CD4-positive, alpha-beta T cell treated with Interferon alpha-2 for 1 hour (primary cell): ENCODE measurements around the gene FZD2.
"Not testable (repeated sequence)": the region's sequence is repeated elsewhere in the genome, so short reads cannot be mapped to it uniquely, and the experiment has no call there.

Source experiments
- DNase-seq, 2 donors: peaks; one replicate each; pipeline ENCODE4 v3.0.0-alpha.2; 2020 to 2022

FZD2 gene

DNA sequence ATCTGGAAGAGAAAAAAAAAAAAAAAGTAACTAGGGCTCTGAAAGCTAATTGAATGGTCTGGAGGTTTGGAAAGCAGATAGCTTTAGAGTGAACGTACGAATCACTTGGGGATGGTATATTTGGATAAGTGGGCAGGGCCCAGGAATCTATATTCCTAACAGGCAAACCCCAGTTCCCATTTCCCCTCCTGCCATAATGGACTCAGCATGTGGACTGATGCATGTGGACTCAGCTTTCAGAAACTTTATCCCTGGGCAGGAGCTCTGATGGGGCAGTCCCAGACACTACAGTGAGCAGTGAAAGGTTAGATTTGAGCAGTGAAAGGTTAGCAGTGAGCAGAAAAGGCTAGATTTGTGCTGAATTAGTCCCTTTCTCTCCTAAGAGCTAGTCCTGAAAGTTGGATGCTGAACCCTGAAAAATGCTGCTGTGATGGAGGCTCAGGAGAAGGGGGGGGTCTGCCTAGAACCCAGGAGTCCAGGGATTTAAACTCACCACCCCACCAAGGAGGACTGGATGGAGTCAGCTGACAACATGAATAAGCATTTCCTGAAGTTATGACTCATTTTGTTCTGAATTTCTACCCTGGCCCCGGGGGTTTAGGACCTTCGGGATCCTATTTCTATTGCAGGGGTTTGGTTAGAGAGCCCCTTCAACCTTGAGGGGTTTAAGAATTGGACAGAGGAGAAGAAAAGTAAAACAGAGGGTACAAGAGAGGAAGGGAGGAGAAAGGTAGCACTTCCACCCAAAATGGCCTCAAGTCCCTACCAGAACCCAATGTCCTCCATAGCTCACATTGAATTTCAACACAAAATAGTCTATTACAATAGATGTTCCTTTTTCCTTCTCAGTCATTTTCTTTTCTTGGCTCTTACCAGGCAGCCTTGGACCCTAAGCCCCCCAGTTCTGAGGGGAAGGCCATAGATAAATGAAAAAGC, 10.3 kb upstream of the FZD2 start:
- no peak for DNase-seq

GRCh38 chr17:44547625-44548267, 9.5 kb upstream of the FZD2 start:
- peak in 1 of 2 donors; percentile 41 for DNase-seq

DNA sequence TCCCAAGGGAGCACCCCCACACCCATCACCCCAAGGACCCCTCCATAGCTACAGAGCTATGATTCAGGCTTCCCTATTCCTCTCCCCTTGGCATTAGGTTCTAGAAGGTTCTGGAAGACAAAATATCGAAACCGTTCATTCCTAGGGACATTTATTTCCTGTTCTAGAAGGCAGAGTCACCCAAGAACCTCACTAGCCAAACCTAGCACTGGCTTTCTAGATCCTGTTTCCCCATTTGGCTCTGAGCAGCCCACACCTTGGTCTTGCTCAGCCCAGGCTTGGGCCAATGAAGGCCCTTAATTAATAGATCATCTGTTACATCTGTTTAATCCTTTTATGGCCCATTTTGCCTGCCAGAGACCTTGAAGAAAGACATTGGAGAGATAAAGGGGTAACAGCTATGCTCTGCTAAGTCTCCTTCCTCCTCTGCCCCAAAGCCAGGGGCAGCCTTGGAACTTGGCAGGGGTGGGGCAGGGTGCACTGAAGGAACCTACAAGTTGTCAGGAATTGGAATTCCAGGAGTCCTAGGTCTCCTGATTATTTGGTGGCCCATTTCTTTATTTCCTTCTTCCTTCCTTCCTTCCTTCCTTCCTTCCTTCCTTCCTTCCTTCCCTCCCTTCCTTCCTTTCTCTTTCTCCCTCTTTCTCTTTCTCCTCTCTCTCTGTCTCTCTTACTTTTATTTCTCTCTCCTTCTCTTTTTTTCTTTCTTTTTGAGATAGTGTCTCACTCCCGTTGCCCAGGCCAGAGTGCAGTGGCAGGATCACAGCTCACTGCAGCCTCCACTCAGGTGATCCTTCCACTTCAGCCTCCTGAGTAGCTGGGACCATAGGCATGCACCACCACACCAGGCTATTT, 8.7 kb upstream of the FZD2 start:
- no peak for DNase-seq

GRCh38 chr17:44549686-44550085, 7.6 kb upstream of the FZD2 start:
- DNase-seq = no peak

- no peak for DNase-seq
Observed at GRCh38 chr17:44552361-44552760, 4.9 kb upstream of the FZD2 start.

GRCh38 chr17:44555099-44555498, 2.2 kb upstream of the FZD2 start:
- DNase-seq = no peak

DNA sequence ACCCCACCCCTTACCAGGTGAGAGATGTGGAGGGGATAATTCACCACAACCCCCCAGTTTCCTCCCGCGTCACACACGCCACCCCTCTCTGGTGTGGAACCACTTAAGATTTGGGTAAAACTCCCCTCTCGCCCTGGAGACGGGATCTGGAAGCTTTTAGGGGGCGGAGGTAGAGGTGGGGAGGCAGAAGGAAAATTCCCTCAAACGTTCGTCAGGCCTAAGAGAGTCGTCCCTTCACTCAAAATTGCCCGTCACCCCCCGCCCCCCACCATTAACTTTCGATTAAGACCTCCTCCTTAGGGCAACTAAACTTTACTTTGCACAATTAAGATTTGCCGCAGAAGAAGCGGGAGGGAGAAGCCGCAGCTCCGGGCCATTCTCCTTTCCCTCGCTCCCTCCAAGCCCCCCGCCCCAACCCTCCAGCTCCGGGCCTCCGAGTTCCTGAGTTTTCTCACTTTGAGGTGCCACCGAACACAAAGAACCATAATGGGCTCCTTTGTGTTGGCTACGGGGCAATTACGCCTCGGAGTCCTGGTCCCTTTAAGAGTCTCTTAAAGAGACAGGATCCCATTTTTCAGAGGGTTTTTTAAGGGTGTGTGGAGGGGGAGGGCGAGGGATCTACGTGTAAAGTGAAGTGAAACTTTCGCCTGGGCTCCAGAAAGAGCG, 985 bp upstream of the FZD2 start:
- DNase-seq = peak; percentile 33 to 39

DNA sequence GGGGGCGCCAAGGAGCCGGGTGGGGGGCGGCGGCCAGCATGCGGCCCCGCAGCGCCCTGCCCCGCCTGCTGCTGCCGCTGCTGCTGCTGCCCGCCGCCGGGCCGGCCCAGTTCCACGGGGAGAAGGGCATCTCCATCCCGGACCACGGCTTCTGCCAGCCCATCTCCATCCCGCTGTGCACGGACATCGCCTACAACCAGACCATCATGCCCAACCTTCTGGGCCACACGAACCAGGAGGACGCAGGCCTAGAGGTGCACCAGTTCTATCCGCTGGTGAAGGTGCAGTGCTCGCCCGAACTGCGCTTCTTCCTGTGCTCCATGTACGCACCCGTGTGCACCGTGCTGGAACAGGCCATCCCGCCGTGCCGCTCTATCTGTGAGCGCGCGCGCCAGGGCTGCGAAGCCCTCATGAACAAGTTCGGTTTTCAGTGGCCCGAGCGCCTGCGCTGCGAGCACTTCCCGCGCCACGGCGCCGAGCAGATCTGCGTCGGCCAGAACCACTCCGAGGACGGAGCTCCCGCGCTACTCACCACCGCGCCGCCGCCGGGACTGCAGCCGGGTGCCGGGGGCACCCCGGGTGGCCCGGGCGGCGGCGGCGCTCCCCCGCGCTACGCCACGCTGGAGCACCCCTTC, 484 bp downstream of the FZD2 start:
- peak in 1 of 2 donors; percentile 22 for DNase-seq

DNA sequence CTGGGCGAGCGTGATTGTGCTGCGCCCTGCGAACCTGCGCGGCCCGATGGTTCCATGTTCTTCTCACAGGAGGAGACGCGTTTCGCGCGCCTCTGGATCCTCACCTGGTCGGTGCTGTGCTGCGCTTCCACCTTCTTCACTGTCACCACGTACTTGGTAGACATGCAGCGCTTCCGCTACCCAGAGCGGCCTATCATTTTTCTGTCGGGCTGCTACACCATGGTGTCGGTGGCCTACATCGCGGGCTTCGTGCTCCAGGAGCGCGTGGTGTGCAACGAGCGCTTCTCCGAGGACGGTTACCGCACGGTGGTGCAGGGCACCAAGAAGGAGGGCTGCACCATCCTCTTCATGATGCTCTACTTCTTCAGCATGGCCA, 1.0 kb downstream of the FZD2 start:
- DNase-seq = no peak

DNA sequence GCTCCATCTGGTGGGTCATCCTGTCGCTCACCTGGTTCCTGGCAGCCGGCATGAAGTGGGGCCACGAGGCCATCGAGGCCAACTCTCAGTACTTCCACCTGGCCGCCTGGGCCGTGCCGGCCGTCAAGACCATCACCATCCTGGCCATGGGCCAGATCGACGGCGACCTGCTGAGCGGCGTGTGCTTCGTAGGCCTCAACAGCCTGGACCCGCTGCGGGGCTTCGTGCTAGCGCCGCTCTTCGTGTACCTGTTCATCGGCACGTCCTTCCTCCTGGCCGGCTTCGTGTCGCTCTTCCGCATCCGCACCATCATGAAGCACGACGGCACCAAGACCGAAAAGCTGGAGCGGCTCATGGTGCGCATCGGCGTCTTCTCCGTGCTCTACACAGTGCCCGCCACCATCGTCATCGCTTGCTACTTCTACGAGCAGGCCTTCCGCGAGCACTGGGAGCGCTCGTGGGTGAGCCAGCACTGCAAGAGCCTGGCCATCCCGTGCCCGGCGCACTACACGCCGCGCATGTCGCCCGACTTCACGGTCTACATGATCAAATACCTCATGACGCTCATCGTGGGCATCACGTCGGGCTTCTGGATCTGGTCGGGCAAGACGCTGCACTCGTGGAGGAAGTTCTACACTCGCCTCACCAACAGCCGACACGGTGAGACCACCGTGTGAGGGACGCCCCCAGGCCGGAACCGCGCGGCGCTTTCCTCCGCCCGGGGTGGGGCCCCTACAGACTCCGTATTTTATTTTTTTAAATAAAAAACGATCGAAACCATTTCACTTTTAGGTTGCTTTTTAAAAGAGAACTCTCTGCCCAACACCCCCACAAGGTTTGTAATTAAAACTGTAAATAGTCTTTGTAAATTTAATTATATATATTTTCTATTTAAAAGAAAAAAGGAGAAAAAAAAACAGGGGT, 1.7 kb downstream of the FZD2 start:
- DNase-seq = no peak

GRCh38 chr17:44559634-44560554, 2.6 kb downstream of the FZD2 start:
- no peak for DNase-seq

DNA sequence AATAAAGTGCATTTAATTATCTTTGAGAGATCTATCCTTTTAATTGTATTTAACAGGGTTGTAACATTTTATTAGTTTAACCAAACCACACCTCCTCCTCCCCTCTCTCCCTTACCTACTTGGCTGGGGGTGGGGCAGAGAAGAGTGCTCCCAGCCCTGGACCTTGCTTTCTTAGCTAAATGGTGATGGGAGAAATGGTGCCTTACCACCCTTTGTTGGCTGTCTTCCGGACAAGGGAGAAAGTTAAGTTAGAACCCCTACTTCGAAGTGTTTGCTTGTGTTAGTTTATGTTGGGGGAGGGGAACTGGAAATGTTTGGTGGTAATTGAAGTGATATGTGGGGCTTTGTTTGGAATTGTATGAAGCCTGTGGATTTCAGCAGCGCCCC, 3.9 kb downstream of the FZD2 start:
- DNase-seq = no peak

- no peak for DNase-seq
Observed at GRCh38 chr17:44564429-44564828, 7.1 kb downstream of the FZD2 start.

GRCh38 chr17:44565866-44566443, 8.7 kb downstream of the FZD2 start:
- DNase-seq = no peak

GRCh38 chr17:44568311-44568944, 11.1 kb downstream of the FZD2 start:
- DNase-seq = not testable (repeated sequence)

DNA sequence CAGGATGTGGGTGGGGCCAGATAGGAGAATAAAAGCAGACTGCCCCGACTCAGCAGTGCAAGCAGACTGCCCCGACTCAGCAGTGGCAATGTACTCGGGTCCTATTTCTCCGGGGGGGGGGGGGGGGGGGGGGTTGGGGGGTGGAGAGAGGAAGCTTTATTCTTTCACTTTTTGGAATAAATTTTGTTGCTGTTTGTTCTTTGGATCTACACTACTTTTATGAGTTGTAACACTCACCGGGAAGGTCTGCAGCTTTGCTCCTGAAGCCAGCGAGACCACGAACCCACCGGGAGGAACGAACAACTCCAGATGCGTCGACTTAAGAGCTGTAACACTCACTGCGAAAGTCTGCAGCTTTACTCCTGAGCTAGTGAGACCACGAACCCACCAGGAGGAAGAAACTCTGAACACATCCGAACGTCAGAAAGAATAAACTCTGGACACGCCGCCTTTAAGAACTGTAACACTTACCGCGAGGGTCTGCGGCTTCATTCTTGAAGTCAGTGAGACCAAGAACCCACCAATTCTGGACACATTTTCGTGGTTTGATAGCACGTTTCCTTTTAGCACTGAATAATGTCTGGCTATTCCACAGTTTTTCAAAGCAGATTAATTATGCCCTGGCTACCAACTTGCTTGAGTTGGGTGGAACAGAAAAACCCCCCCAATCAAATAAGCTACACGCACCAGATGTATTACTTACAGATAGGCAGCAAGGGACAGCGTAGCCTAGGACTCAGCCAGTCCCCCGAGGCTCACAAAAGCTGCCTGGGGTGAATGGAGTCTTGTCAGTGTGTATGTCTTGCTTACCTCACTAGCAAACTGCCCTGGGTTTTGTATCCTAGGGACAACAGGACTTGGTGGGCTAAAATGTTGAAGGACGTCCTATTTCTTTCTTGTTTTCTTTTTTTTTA, 11.9 kb downstream of the FZD2 start:
- DNase-seq = no peak

DNA sequence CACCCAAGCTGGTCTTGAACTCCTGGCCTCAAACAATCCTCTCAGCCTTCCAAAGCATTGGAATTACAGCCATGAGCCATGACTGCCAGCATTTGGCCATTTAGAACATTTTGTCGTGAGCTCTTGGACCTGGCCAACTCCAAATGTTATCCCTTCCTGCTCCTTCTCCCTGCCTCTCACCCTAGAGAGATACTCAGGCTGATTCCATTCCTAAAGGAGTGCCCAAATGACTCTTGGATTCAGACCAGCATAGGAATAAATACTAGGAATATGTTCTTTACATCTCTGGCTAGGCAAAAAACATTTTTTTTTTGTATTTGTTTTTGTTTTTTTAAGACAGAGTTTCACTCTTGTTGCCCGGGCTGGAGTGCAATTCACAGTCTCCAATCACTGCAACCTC, 15.5 kb downstream of the FZD2 start:
- no peak for DNase-seq

- DNase-seq = no peak
Observed at GRCh38 chr17:44575403-44575802, 18.1 kb downstream of the FZD2 start.
